ENCODE data around the gene CIAPIN1. TPM values are rescaled to one million over a fixed set of nuclear protein-coding genes. Genes with fewer than 3 reads are reported as not detected.
"Not testable (repeated sequence)": the region's sequence is repeated elsewhere in the genome, so short reads cannot be mapped to it uniquely, and the experiment has no call there.

CIAPIN1 gene
- total RNA-seq, 1 donor from 2014 or later: 68.6 TPM

- DNase-seq (ENCODE audit: low read depth in 2 of 2): not testable (repeated sequence)
Observed at GRCh38 chr16:57440551-57440950, 6.6 kb downstream of the CIAPIN1 start.

GRCh38 chr16:57439947-57440346, 7.2 kb downstream of the CIAPIN1 start:
- DNase-seq (ENCODE audit: low read depth in 2 of 2): not testable (repeated sequence)

- DNase-seq (ENCODE audit: low read depth in 2 of 2): no peak
Observed at GRCh38 chr16:57435838-57436237, 11.3 kb downstream of the CIAPIN1 start.

GRCh38 chr16:57434003-57434402, 13.2 kb downstream of the CIAPIN1 start:
- DNase-seq (ENCODE audit: low read depth in 2 of 2): no peak

GRCh38 chr16:57432989-57433388, 14.2 kb downstream of the CIAPIN1 start:
- no peak for DNase-seq (ENCODE audit: low read depth in 2 of 2)

- DNase-seq (ENCODE audit: low read depth in 2 of 2): no peak
Observed at GRCh38 chr16:57432505-57432904, 14.7 kb downstream of the CIAPIN1 start.

GRCh38 chr16:57430955-57431354, 16.2 kb downstream of the CIAPIN1 start:
- no peak for DNase-seq (ENCODE audit: low read depth in 2 of 2)

- DNase-seq (ENCODE audit: low read depth in 2 of 2): no peak
Observed at GRCh38 chr16:57427824-57428223, 19.4 kb downstream of the CIAPIN1 start.

GRCh38 chr16:57427307-57427706, 19.9 kb downstream of the CIAPIN1 start:
- no peak for DNase-seq (ENCODE audit: low read depth in 2 of 2)

- no peak for DNase-seq (ENCODE audit: low read depth in 2 of 2)
Observed at GRCh38 chr16:57426356-57426755, 20.8 kb downstream of the CIAPIN1 start.

- DNase-seq (ENCODE audit: low read depth in 2 of 2): no peak
Observed at GRCh38 chr16:57424583-57424982, 22.6 kb downstream of the CIAPIN1 start.

- DNase-seq (ENCODE audit: low read depth in 2 of 2): no peak
Observed at GRCh38 chr16:57423152-57423551, 24.0 kb downstream of the CIAPIN1 start.

GRCh38 chr16:57422026-57422944, 24.9 kb downstream of the CIAPIN1 start:
- peak; percentile 60 to 70 for DNase-seq (ENCODE audit: low read depth in 2 of 2)

- DNase-seq (ENCODE audit: low read depth in 2 of 2): no peak
Observed at GRCh38 chr16:57419506-57419905, 27.7 kb downstream of the CIAPIN1 start.

GRCh38 chr16:57416084-57416483, 31.1 kb downstream of the CIAPIN1 start:
- DNase-seq (ENCODE audit: low read depth in 2 of 2): no peak

- no peak for DNase-seq (ENCODE audit: low read depth in 2 of 2)
Observed at GRCh38 chr16:57413733-57414132, 33.5 kb downstream of the CIAPIN1 start.

GRCh38 chr16:57413301-57413730, 33.9 kb downstream of the CIAPIN1 start:
- no peak for DNase-seq (ENCODE audit: low read depth in 2 of 2)

GRCh38 chr16:57412584-57412983, 34.6 kb downstream of the CIAPIN1 start:
- no peak for DNase-seq (ENCODE audit: low read depth in 2 of 2)

GRCh38 chr16:57411362-57411976, 35.7 kb downstream of the CIAPIN1 start:
- no peak for DNase-seq (ENCODE audit: low read depth in 2 of 2)

GRCh38 chr16:57409870-57410587, 37.2 kb downstream of the CIAPIN1 start:
- DNase-seq (ENCODE audit: low read depth in 2 of 2): peak in 1 of 2 donors; percentile 25

GRCh38 chr16:57409065-57409464, 38.1 kb downstream of the CIAPIN1 start:
- DNase-seq (ENCODE audit: low read depth in 2 of 2): peak in 1 of 2 donors; percentile 25
